Measurements from ENCODE around the gene XYLT1. TPM values are rescaled to one million over a fixed set of nuclear protein-coding genes. Genes with fewer than 3 reads are reported as not detected.

The XYLT1 gene
- polyA plus RNA-seq, 1 of the 3 experiments (the other 2 are of a cell fraction) = 17.6 TPM

- Histone ChIP-seq H3K9me3 (no peaks in the 10 kb centered on the region), H3F3A (replicated peaks; ENCODE audit: insufficient read depth) (peaks cover 49% of the 10 kb centered on the region), H3K4me2 (no peak overlapping the region), H3K79me2 (ENCODE audit: insufficient read depth) (no peaks in the 10 kb centered on the region), H4K20me1 (ENCODE audit: insufficient read depth) (peaks cover 2% of the 10 kb centered on the region; the same call in 1 of the 2 replicates), H3K27ac (ENCODE audit: low read depth in 2 of 2, low read length in 1 of 2) (no peak overlapping the region), H3K9me2 (no peaks in the 10 kb centered on the region), H3K9ac (no peak overlapping the region), H3K4me3 (ENCODE audit: low read depth in 2 of 2, low read length in 1 of 2) (no peak overlapping the region), H3K36me3 (replicated peaks in 1 of 2; ENCODE audit: control insufficient read depth in 1 of 2, insufficient read depth in 2 of 2, low read length in 1 of 2) (peaks cover 0 to 4% of the 10 kb centered on the region in 2 experiments), H3K4me1 (ENCODE audit: control insufficient read depth in 1 of 2, insufficient read depth in 2 of 2, low read depth in 1 of 2, low read length in 1 of 2) (peaks cover 0 to 7% of the 10 kb centered on the region in 2 experiments; a peak in 1 of 4 replicates), H2AFZ (ENCODE audit: low read depth) (no peak overlapping the region), H3K27me3 (ENCODE audit: insufficient read depth) (no peaks in the 10 kb centered on the region)
- ChIA-PET POLR2A (no interaction called here), CTCF (interaction anchor here (0.6 kb wide), 1 partner anchor 11 kb away, joined by 3 read pairs; no protein-coding TSS in a partner anchor)
- TF ChIP-seq MXI1 (IDR thresholded peaks at IDR 0.05; ENCODE audit: low read depth, low read length) = no peak
- TF ChIP-seq YY1 (IDR thresholded peaks at IDR 0.05; ENCODE audit: low read depth) = no peak
- TF ChIP-seq FOSL2 (IDR thresholded peaks at IDR 0.05; ENCODE audit: borderline replicate concordance, low read depth) = no peak
- TF ChIP-seq JUND (IDR thresholded peaks at IDR 0.05) = no peak
- TF ChIP-seq PBX3 (IDR thresholded peaks at IDR 0.05) = no peak
- no peak for TF ChIP-seq GABPA (IDR thresholded peaks at IDR 0.05; ENCODE audit: low read depth)
- TF ChIP-seq MAX (IDR thresholded peaks at IDR 0.05; ENCODE audit: low read depth) = no peak
- no peak for TF ChIP-seq NRF1 (IDR thresholded peaks at IDR 0.05; ENCODE audit: low read depth, low read length)
- no peak for TF ChIP-seq RXRA (IDR thresholded peaks at IDR 0.05; ENCODE audit: borderline replicate concordance, low read depth)
- no peak for TF ChIP-seq FOXM1 (IDR thresholded peaks at IDR 0.05; ENCODE audit: low read depth)
- TF ChIP-seq EZH2phosphoT487 (IDR thresholded peaks at IDR 0.05; ENCODE audit: borderline replicate concordance, low read depth) = no peak
- TF ChIP-seq ZBTB33 (IDR thresholded peaks at IDR 0.05; ENCODE audit: borderline replicate concordance, low read depth) = no peak
- TF ChIP-seq POLR2AphosphoS5 (IDR thresholded peaks at IDR 0.05; ENCODE audit: low read depth, low read length) = no peak
- TF ChIP-seq TAF1 (IDR thresholded peaks at IDR 0.05; ENCODE audit: borderline replicate concordance, low read depth, low read length) = no peak
- no peak for TF ChIP-seq GATA2 (CRISPR knock-in tag; IDR thresholded peaks at IDR 0.05)
- WGBS (ENCODE audit: low lambda C conversion rate) = 82% methylated on average over 6 of the region's 6 CpGs
- no peak for DNase-seq
Measured at GRCh38 chr16:17098685-17099084, 372.1 kb downstream of the XYLT1 start.

- TF ChIP-seq CTCF (IDR thresholded peaks at IDR 0.05) (no peak), REST (IDR thresholded peaks at IDR 0.05; ENCODE audit: low read depth, low read length) (peak; percentile 87)
- Histone ChIP-seq H3K27me3 (ENCODE audit: insufficient read depth) (no peaks in the 10 kb centered on the region), H3K9ac (no peak overlapping the region), H3K4me1 (ENCODE audit: control insufficient read depth in 1 of 2, insufficient read depth in 2 of 2, low read depth in 1 of 2, low read length in 1 of 2) (peaks cover 0 to 2% of the 10 kb centered on the region in 2 experiments; a peak in 2 of 4 replicates), H3K36me3 (replicated peaks in 1 of 2; ENCODE audit: control insufficient read depth in 1 of 2, insufficient read depth in 2 of 2, low read length in 1 of 2) (no peaks in the 10 kb centered on the region), H3K9me2 (no peaks in the 10 kb centered on the region), H4K20me1 (ENCODE audit: insufficient read depth) (no peaks in the 10 kb centered on the region), H3K4me3 (ENCODE audit: low read depth in 2 of 2, low read length in 1 of 2) (no peak overlapping the region), H3F3A (replicated peaks; ENCODE audit: insufficient read depth) (no peaks in the 10 kb centered on the region), H3K79me2 (ENCODE audit: insufficient read depth) (no peaks in the 10 kb centered on the region), H3K27ac (ENCODE audit: low read depth in 2 of 2, low read length in 1 of 2) (no peak overlapping the region), H2AFZ (ENCODE audit: low read depth) (no peak overlapping the region), H3K4me2 (no peak overlapping the region), H3K9me3 (no peaks in the 10 kb centered on the region)
- ChIA-PET POLR2A (no interaction called here), CTCF (no interaction called here)
- no peak for DNase-seq
- 22% methylated on average over 2 of the region's 2 CpGs for WGBS (ENCODE audit: low lambda C conversion rate)
Measured at GRCh38 chr16:17084130-17084529, 386.6 kb downstream of the XYLT1 start.

Data from SK-N-SH (cell line).